ENCODE measurements around the gene ADCY9. TPM values are rescaled to one million over a fixed set of nuclear protein-coding genes. Genes with fewer than 3 reads are reported as not detected.

The ADCY9 gene
- total RNA-seq, 1 experiment from 2014 or later, result 14.2 TPM

- CTCF ChIA-PET, result interaction anchor here (0.6 kb wide), 2 partner anchors 32 to 235 kb away, joined by 3 to 4 read pairs; no protein-coding TSS in a partner anchor
- no TSS peak for BruUV-seq (replicated peaks)
- H3K27ac Mint-ChIP-seq (ENCODE audit: low read depth, unreplicated experiment), result peak overlapping the region; percentile 99
Measured at GRCh38 chr16:4139968-4140367, 23.7 kb upstream of the ADCY9 start.

GRCh38 chr16:4138713-4139112 lies 22.5 kb upstream of the ADCY9 start:
- H3K27me3 Mint-ChIP-seq (ENCODE audit: insufficient read depth, unreplicated experiment), result no peaks in the 10 kb centered on the region
- no peak overlapping the region for H3K27ac Mint-ChIP-seq (ENCODE audit: low read depth, unreplicated experiment)
- BruUV-seq (replicated peaks), result no TSS peak
- peaks cover 7% of the 10 kb centered on the region for H3K9me3 Mint-ChIP-seq (ENCODE audit: unreplicated experiment)
- CTCF ChIA-PET, result interaction anchor here (0.6 kb wide), 1 partner anchor 1155 kb away, joined by 3 read pairs; no protein-coding TSS in a partner anchor
- TF ChIP-seq CTCF (IDR thresholded peaks at IDR 0.05; ENCODE audit: unreplicated experiment), result no peak
- intact Hi-C loops (cut with micrococcal nuclease), result no loop called here
- POLR2A ChIA-PET, result interaction anchor here (0.7 to 1.2 kb wide), 3 partner anchors 38 to 184 kb away, joined by 3 to 6 read pairs (median 3); no protein-coding TSS in a partner anchor
- DNase-seq (ENCODE audit: unreplicated experiment), result peak; percentile 31
- H3K4me1 Mint-ChIP-seq (ENCODE audit: insufficient read depth, unreplicated experiment), result peaks cover 35% of the 10 kb centered on the region
- H3K36me3 Mint-ChIP-seq (ENCODE audit: insufficient read depth, unreplicated experiment), result peaks cover 12% of the 10 kb centered on the region
- H3K4me3 Mint-ChIP-seq (ENCODE audit: unreplicated experiment), result no peak overlapping the region

More at GRCh38 chr16:4139968-4140367, 23.7 kb upstream of the ADCY9 start:
- Mint-ChIP-seq H3K27me3 (ENCODE audit: insufficient read depth, unreplicated experiment) (no peaks in the 10 kb centered on the region), H3K4me1 (ENCODE audit: insufficient read depth, unreplicated experiment) (peaks cover 28% of the 10 kb centered on the region), H3K4me3 (ENCODE audit: unreplicated experiment) (no peak overlapping the region), H3K36me3 (ENCODE audit: insufficient read depth, unreplicated experiment) (peaks cover 12% of the 10 kb centered on the region), H3K9me3 (ENCODE audit: unreplicated experiment) (peaks cover 7% of the 10 kb centered on the region)
- intact Hi-C loops (cut with micrococcal nuclease), result no loop called here
- TF ChIP-seq CTCF (IDR thresholded peaks at IDR 0.05; ENCODE audit: unreplicated experiment), result no peak
- POLR2A ChIA-PET, result interaction anchor here (0.8 to 1.3 kb wide), 6 partner anchors 25 to 74 kb away, joined by 3 to 6 read pairs (median 4); no protein-coding TSS in a partner anchor
- DNase-seq (ENCODE audit: unreplicated experiment), result no peak

GRCh38 chr16:4137438-4137837 lies 21.2 kb upstream of the ADCY9 start:
- Mint-ChIP-seq H3K27ac (ENCODE audit: low read depth, unreplicated experiment) (peak overlapping the region; percentile 91), H3K4me1 (ENCODE audit: insufficient read depth, unreplicated experiment) (peaks cover 35% of the 10 kb centered on the region), H3K27me3 (ENCODE audit: insufficient read depth, unreplicated experiment) (no peaks in the 10 kb centered on the region), H3K4me3 (ENCODE audit: unreplicated experiment) (no peak overlapping the region), H3K9me3 (ENCODE audit: unreplicated experiment) (peaks cover 7% of the 10 kb centered on the region), H3K36me3 (ENCODE audit: insufficient read depth, unreplicated experiment) (peaks cover 12% of the 10 kb centered on the region)
- no peak for DNase-seq (ENCODE audit: unreplicated experiment)
- intact Hi-C loops (cut with micrococcal nuclease), result no loop called here
- no peak for TF ChIP-seq CTCF (IDR thresholded peaks at IDR 0.05; ENCODE audit: unreplicated experiment)
- no TSS peak for BruUV-seq (replicated peaks)
- CTCF ChIA-PET, result no interaction called here
- POLR2A ChIA-PET, result interaction anchor here (3.0 kb wide), 1 partner anchor 39 kb away, joined by 19 read pairs; no protein-coding TSS in a partner anchor

GRCh38 chr16:4136229-4136813 lies 20.1 kb upstream of the ADCY9 start:
- BruUV-seq (replicated peaks), result no TSS peak
- ChIA-PET CTCF (interaction anchor here (0.5 to 0.9 kb wide), 2 partner anchors 117 to 119 kb away, joined by 3 read pairs; no protein-coding TSS in a partner anchor), POLR2A (interaction anchor here (0.6 to 3.3 kb wide), 11 partner anchors 11 to 419 kb away, joined by 3 to 19 read pairs (median 6); partner anchors contain the start of gene TRAP1)
- H3K27ac Mint-ChIP-seq (ENCODE audit: low read depth, unreplicated experiment), result peak overlapping the region; percentile 91
- H3K9me3 Mint-ChIP-seq (ENCODE audit: unreplicated experiment), result peaks cover 7% of the 10 kb centered on the region
- TF ChIP-seq CTCF (IDR thresholded peaks at IDR 0.05; ENCODE audit: unreplicated experiment), result no peak
- H3K36me3 Mint-ChIP-seq (ENCODE audit: insufficient read depth, unreplicated experiment), result peaks cover 12% of the 10 kb centered on the region
- peak overlapping the region; percentile 57 for H3K4me3 Mint-ChIP-seq (ENCODE audit: unreplicated experiment)
- peaks cover 35% of the 10 kb centered on the region for H3K4me1 Mint-ChIP-seq (ENCODE audit: insufficient read depth, unreplicated experiment)
- H3K27me3 Mint-ChIP-seq (ENCODE audit: insufficient read depth, unreplicated experiment), result no peaks in the 10 kb centered on the region
- DNase-seq (ENCODE audit: unreplicated experiment), result peak; percentile 88
- intact Hi-C loops (cut with micrococcal nuclease), result no loop called here

Data from MCF 10A (cell line).